Panc1 (cell line): Measurements from ENCODE around the gene LAYN. TPM values are rescaled to one million over a fixed set of nuclear protein-coding genes. Genes with fewer than 3 reads are reported as not detected.

Experiments used
- ATAC-seq: fragments of 200-7000 bp; cut with Tn5 transposase; 2 replicates; pipeline ENCODE4 v1.9.1; 2020; ENCODE audit warnings: mild to moderate bottlenecking, moderate library complexity
- BruUV-seq: library from RNA; stranded (reverse); fragments of 400-500 nt; replicated peaks from 2 replicates; lab custom pipeline; 2021; lab: Mats Ljungman, UMichigan
- CTCF ChIA-PET: fragments of 300-600 bp; sonication (Branson Sonifier 250); formaldehyde crosslinking; loops from one replicate; lab custom pipeline; 2022; ENCODE audit warnings: antibody characterized with exemption; lab: Charles Lee
- POLR2A ChIA-PET: fragments of 300-600 bp; sonication (Branson Sonifier 250); formaldehyde crosslinking; loops from one replicate; lab custom pipeline; 2022; ENCODE audit warnings: antibody characterized with exemption; lab: Charles Lee
- DNase-seq: peaks from one replicate; pipeline ENCODE4 v3.0.0-alpha.2; 2010; ENCODE audit warnings: low read depth, low spot score
- H3K27ac ChIP-seq: 2 replicates; pipeline ENCODE4 v1.5.1; 2011; ENCODE audit warnings: mild to moderate bottlenecking, low read length, inconsistent platforms
- H3K27me3 ChIP-seq: fragments of 200-500 bp; sonication (Bioruptor generic); 2 replicates; pipeline ENCODE4 v1.6.0; 2014; ENCODE audit warnings: low read length, inconsistent platforms; ENCODE audit not compliant: control insufficient read depth, insufficient read depth
- H3K36me3 ChIP-seq: fragments of 200-500 bp; sonication (Bioruptor generic); 2 replicates; pipeline ENCODE4 v1.5.1; 2014; ENCODE audit warnings: inconsistent platforms, mild to moderate bottlenecking, low read length, moderate library complexity; ENCODE audit not compliant: control insufficient read depth, insufficient read depth
- H3K4me1 ChIP-seq: 2 replicates; pipeline ENCODE4 v1.5.1; 2011; ENCODE audit warnings: inconsistent platforms, mild to moderate bottlenecking, low read length, moderate library complexity; ENCODE audit not compliant: control insufficient read depth, insufficient read depth
- H3K4me3 ChIP-seq, 2 experiments: 2 replicates each; pipeline ENCODE4 v1.5.1; 2011 to 2012; ENCODE audit warnings: low read depth in 2 of 2, low read length in 2 of 2, mild to moderate bottlenecking in 2 of 2, inconsistent platforms in 1 of 2, moderate library complexity in 1 of 2
- H3K9me3 ChIP-seq: fragments of 200-500 bp; sonication (Bioruptor generic); 2 replicates; pipeline ENCODE4 v1.5.1; 2014; ENCODE audit warnings: low read depth, mild to moderate bottlenecking, inconsistent platforms, low read length, moderate library complexity; ENCODE audit not compliant: control insufficient read depth, insufficient read depth
- POLR2AphosphoS5 ChIP-seq: IDR thresholded peaks from 2 replicates; pipeline ENCODE4 v1.6.1; 2012; ENCODE audit warnings: mild to moderate bottlenecking, low read depth, low read length, moderate library complexity
- REST ChIP-seq, 2 experiments: IDR thresholded peaks; 2 replicates each; pipeline ENCODE4 v1.6.1; 2011 to 2012; ENCODE audit warnings: low read depth in 2 of 2, control low read depth in 1 of 2, low read length in 1 of 2, mild to moderate bottlenecking in 1 of 2, moderate library complexity in 1 of 2; ENCODE audit not compliant: insufficient read depth in 1 of 2
- SIN3A ChIP-seq: IDR thresholded peaks from 2 replicates; pipeline ENCODE4 v1.6.1; 2012; ENCODE audit warnings: low read depth, mild to moderate bottlenecking, low read length, moderate library complexity, borderline replicate concordance; ENCODE audit not compliant: insufficient read depth
- TCF7L2 ChIP-seq: IDR thresholded peaks from 2 replicates; pipeline ENCODE4 v1.6.1; 2011; ENCODE audit warnings: mild to moderate bottlenecking, low read depth, low read length, inconsistent platforms
- in situ Hi-C: cut with HindIII; loops from 2 replicates; pipeline ENCODE4 v1.10.0; 2016; ENCODE audit warnings: low sequenced_read_pairs, low pct_unique_long_range_greater_than_20kb
- intact Hi-C: fragments of 100-400 bp; cut with micrococcal nuclease; formaldehyde crosslinking; loops from one replicate; pipeline ENCODE4 v1.10.0; 2022; ENCODE audit not compliant: unreplicated experiment
- total RNA-seq: library from RNA; stranded (reverse); gene quantifications from one replicate; pipeline ENCODE4 v1.2.1, GENCODE V29; 2021; ENCODE audit not compliant: unreplicated experiment
- TF ChIP-seq, protein P1 (sequence below): fragments of 450-650 bp; IDR thresholded peaks from 2 replicates; pipeline ENCODE4 v1.5.1; 2017; ENCODE audit warnings: mild to moderate bottlenecking

The LAYN gene
- total RNA-seq, 1 experiment from 2014 or later, result 3.6 TPM

- CTCF ChIA-PET, result no interaction called here
- Histone ChIP-seq H3K27ac (no peak overlapping the region), H3K4me1 (peaks cover 7% of the 10 kb centered on the region; the same call in 1 of the 2 replicates), H3K27me3 (peaks cover 23% of the 10 kb centered on the region), H3K4me3 (no peak overlapping the region), H3K36me3 (no peaks in the 10 kb centered on the region), H3K9me3 (no peaks in the 10 kb centered on the region)
- DNase-seq (no peak), ATAC-seq (no peak)
- BruUV-seq, result no TSS peak
- POLR2A ChIA-PET, result no interaction called here
- in situ Hi-C loops, result no loop called here
- intact Hi-C loops, result no loop called here
- no peak for TF ChIP-seq REST (IDR thresholded peaks at IDR 0.05; ENCODE audit: insufficient read depth in 1 of 2, low read depth in 2 of 2, low read length in 1 of 2)
- TF ChIP-seq POLR2AphosphoS5, result no peak
- TF ChIP-seq TCF7L2, result no peak
- TF ChIP-seq, protein P1, sequence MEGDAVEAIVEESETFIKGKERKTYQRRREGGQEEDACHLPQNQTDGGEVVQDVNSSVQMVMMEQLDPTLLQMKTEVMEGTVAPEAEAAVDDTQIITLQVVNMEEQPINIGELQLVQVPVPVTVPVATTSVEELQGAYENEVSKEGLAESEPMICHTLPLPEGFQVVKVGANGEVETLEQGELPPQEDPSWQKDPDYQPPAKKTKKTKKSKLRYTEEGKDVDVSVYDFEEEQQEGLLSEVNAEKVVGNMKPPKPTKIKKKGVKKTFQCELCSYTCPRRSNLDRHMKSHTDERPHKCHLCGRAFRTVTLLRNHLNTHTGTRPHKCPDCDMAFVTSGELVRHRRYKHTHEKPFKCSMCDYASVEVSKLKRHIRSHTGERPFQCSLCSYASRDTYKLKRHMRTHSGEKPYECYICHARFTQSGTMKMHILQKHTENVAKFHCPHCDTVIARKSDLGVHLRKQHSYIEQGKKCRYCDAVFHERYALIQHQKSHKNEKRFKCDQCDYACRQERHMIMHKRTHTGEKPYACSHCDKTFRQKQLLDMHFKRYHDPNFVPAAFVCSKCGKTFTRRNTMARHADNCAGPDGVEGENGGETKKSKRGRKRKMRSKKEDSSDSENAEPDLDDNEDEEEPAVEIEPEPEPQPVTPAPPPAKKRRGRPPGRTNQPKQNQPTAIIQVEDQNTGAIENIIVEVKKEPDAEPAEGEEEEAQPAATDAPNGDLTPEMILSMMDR, result no peak
- no peak for TF ChIP-seq SIN3A
Measured at GRCh38 chr11:111538407-111539114, 2.0 kb upstream of the LAYN start.

DNA sequence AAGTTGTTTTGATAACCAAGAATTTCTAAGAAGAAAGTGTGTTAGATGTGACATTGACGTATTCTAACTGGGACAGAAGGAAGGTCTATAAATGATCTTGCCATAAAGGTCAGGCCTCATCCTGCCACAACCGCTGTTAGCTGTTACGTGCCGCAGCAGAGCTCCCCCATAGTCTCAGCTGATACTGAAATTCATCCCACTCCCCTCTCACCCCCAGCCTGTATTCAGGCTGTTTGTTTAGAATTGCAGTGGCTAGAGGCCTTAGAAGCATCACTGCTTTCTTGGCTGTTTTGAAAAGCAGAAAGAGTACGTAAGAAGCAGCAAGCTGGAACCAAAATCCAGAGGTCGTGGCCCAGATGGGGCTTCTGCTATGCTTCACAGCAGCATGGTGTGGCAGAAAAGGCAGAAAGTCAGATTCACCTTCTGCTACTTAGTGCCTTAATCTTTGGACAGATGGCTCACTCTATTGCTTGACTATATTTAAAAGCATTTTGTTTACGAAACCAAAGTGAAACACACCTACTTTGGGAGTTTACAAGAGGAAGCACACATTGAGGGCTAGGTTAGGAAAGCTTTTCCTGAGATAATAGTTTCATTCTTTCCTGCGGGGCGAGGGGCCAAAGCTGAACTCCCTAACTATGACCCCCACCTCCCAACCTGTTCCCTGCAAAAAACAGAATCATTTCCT lies 950 bp upstream of the LAYN start:
- TF ChIP-seq, protein P1, result no peak
- TF ChIP-seq SIN3A (no peak), TCF7L2 (no peak), REST (IDR thresholded peaks at IDR 0.05; ENCODE audit: insufficient read depth in 1 of 2, low read depth in 2 of 2, low read length in 1 of 2) (no peak), POLR2AphosphoS5 (no peak)
- BruUV-seq, result no TSS peak
- in situ Hi-C loops, result no loop called here
- Histone ChIP-seq H3K4me3 (peak overlapping the region in 1 of 2 experiments; percentile 38; a peak in 1 of 4 replicates), H3K4me1 (peaks cover 7% of the 10 kb centered on the region; the same call in 1 of the 2 replicates), H3K27me3 (peaks cover 23% of the 10 kb centered on the region), H3K36me3 (no peaks in the 10 kb centered on the region), H3K9me3 (no peaks in the 10 kb centered on the region), H3K27ac (no peak overlapping the region)
- ATAC-seq, result no peak
- CTCF ChIA-PET, result no interaction called here
- intact Hi-C loops, result no loop called here
- DNase-seq, result no peak
- POLR2A ChIA-PET, result no interaction called here
